ENCODE results near the gene EDARADD. TPM values are rescaled to one million over a fixed set of nuclear protein-coding genes. Genes with fewer than 3 reads are reported as not detected.

The EDARADD gene
- total RNA-seq, 1 experiment from 2014 or later: 35.4 TPM

DNA sequence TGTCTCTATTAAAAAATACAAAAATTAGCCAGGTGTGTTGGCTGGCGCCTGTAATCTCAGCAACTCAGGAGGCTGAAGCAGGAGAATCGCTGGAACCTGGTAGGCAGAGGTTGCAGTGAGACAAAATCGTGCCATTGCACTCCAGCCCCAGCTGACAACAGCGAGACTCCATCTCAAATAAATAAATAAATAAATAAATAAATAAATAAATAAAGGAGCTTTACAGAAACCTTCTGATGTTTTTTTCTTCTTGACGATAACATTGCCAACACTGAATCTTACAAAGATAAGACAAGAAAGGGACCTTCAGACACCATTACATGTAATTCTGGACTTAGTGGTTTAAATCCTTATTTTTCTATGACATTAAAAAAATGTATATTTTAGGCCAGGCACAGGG, 81.9 kb downstream of the EDARADD start:
- H3K27ac ChIP-seq (ENCODE audit: low read length): no peak overlapping the region
- POLR2A ChIA-PET: no interaction called here
- ATAC-seq: no peak
- no peak for DNase-seq (ENCODE audit: low read depth, low spot score)
- CTCF ChIA-PET: no interaction called here
- in situ Hi-C loops (cut with HindIII; ENCODE audit: low pct_unique_long_range_greater_than_20kb, low sequenced_read_pairs): no loop called here
- H3K9me3 ChIP-seq (ENCODE audit: control insufficient read depth, insufficient read depth, low read depth, low read length): no peaks in the 10 kb centered on the region
- H3K36me3 ChIP-seq (ENCODE audit: control insufficient read depth, insufficient read depth, low read length): no peaks in the 10 kb centered on the region
- no TSS peak for BruUV-seq (replicated peaks)
- H3K27me3 ChIP-seq (ENCODE audit: control insufficient read depth, insufficient read depth, low read length): no peaks in the 10 kb centered on the region
- TF ChIP-seq SIN3A (IDR thresholded peaks at IDR 0.05; ENCODE audit: borderline replicate concordance, insufficient read depth, low read depth, low read length) (no peak), TCF7L2 (IDR thresholded peaks at IDR 0.05; ENCODE audit: low read depth, low read length) (no peak), POLR2AphosphoS5 (IDR thresholded peaks at IDR 0.05; ENCODE audit: low read depth, low read length) (no peak)
- TF ChIP-seq, protein P1, sequence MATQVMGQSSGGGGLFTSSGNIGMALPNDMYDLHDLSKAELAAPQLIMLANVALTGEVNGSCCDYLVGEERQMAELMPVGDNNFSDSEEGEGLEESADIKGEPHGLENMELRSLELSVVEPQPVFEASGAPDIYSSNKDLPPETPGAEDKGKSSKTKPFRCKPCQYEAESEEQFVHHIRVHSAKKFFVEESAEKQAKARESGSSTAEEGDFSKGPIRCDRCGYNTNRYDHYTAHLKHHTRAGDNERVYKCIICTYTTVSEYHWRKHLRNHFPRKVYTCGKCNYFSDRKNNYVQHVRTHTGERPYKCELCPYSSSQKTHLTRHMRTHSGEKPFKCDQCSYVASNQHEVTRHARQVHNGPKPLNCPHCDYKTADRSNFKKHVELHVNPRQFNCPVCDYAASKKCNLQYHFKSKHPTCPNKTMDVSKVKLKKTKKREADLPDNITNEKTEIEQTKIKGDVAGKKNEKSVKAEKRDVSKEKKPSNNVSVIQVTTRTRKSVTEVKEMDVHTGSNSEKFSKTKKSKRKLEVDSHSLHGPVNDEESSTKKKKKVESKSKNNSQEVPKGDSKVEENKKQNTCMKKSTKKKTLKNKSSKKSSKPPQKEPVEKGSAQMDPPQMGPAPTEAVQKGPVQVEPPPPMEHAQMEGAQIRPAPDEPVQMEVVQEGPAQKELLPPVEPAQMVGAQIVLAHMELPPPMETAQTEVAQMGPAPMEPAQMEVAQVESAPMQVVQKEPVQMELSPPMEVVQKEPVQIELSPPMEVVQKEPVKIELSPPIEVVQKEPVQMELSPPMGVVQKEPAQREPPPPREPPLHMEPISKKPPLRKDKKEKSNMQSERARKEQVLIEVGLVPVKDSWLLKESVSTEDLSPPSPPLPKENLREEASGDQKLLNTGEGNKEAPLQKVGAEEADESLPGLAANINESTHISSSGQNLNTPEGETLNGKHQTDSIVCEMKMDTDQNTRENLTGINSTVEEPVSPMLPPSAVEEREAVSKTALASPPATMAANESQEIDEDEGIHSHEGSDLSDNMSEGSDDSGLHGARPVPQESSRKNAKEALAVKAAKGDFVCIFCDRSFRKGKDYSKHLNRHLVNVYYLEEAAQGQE (IDR thresholded peaks at IDR 0.05; ENCODE audit: insufficient read depth in 1 of 2, low read depth in 2 of 2, low read length in 1 of 2): no peak
- TF ChIP-seq, protein P2, sequence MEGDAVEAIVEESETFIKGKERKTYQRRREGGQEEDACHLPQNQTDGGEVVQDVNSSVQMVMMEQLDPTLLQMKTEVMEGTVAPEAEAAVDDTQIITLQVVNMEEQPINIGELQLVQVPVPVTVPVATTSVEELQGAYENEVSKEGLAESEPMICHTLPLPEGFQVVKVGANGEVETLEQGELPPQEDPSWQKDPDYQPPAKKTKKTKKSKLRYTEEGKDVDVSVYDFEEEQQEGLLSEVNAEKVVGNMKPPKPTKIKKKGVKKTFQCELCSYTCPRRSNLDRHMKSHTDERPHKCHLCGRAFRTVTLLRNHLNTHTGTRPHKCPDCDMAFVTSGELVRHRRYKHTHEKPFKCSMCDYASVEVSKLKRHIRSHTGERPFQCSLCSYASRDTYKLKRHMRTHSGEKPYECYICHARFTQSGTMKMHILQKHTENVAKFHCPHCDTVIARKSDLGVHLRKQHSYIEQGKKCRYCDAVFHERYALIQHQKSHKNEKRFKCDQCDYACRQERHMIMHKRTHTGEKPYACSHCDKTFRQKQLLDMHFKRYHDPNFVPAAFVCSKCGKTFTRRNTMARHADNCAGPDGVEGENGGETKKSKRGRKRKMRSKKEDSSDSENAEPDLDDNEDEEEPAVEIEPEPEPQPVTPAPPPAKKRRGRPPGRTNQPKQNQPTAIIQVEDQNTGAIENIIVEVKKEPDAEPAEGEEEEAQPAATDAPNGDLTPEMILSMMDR (IDR thresholded peaks at IDR 0.05): no peak
- H3K4me1 ChIP-seq (ENCODE audit: control insufficient read depth, insufficient read depth, low read length): peaks cover 23% of the 10 kb centered on the region
- intact Hi-C loops (cut with micrococcal nuclease; ENCODE audit: unreplicated experiment): no loop called here
- no peak overlapping the region for H3K4me3 ChIP-seq (ENCODE audit: low read depth in 2 of 2, low read length in 2 of 2)

DNA sequence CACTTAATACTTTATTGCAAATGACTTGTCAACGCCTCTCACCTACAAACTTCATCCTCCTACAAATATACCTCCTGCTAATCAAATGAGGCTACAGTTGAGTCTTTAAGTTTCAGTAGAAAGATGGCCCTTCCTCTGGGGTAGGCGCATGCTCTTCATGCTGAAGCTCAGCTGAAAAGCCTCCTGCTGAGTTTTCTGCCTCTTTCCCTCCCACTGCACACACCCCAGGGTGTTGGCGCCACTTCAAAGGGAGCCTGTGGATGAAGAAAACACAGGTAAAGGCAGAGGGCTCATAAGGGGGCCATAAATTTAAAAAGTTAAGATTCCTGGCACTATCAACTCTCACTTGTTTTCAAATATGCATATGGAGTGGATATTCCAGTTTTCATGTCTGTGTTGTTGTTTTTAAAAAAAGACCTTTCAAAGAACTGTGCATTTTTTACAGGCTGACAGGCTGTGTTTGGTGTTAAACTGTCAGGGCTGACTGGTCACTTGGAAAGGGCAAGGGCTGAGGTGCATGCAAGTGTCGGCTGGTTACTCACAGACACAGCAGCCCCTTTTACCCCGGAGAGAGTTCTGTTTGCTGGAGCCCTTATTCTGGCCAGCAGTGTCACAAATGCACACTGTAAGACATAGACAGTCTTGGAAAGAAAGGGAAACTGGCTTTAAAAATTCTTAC, 86.8 kb downstream of the EDARADD start:
- intact Hi-C loops (cut with micrococcal nuclease; ENCODE audit: unreplicated experiment): no loop called here
- DNase-seq (ENCODE audit: low read depth, low spot score): no peak
- no peaks in the 10 kb centered on the region for H3K9me3 ChIP-seq (ENCODE audit: control insufficient read depth, insufficient read depth, low read depth, low read length)
- peak overlapping the region; percentile 85 for H3K27ac ChIP-seq (ENCODE audit: low read length)
- peaks cover 5% of the 10 kb centered on the region; the same call in 1 of the 2 replicates for H3K36me3 ChIP-seq (ENCODE audit: control insufficient read depth, insufficient read depth, low read length)
- peak; percentile 85 for ATAC-seq
- H3K4me3 ChIP-seq (ENCODE audit: low read depth in 2 of 2, low read length in 2 of 2): no peak overlapping the region
- in situ Hi-C loops (cut with HindIII; ENCODE audit: low pct_unique_long_range_greater_than_20kb, low sequenced_read_pairs): loop anchor here (10.0 kb wide), 1 partner anchor 136 kb away; no protein-coding TSS in a partner anchor
- peaks cover 16% of the 10 kb centered on the region for H3K4me1 ChIP-seq (ENCODE audit: control insufficient read depth, insufficient read depth, low read length)
- H3K27me3 ChIP-seq (ENCODE audit: control insufficient read depth, insufficient read depth, low read length): no peaks in the 10 kb centered on the region
- CTCF ChIA-PET: no interaction called here
- TF ChIP-seq SIN3A (IDR thresholded peaks at IDR 0.05; ENCODE audit: borderline replicate concordance, insufficient read depth, low read depth, low read length) (no peak), TCF7L2 (IDR thresholded peaks at IDR 0.05; ENCODE audit: low read depth, low read length) (peak; percentile 98), POLR2AphosphoS5 (IDR thresholded peaks at IDR 0.05; ENCODE audit: low read depth, low read length) (no peak)
- BruUV-seq (replicated peaks): no TSS peak
- POLR2A ChIA-PET: interaction anchor here (0.6 kb wide), 2 partner anchors 18 to 21 kb away, joined by 3 to 8 read pairs; no protein-coding TSS in a partner anchor
